PC-3 (cell line): ENCODE measurements around the gene VSTM2B. TPM values are rescaled to one million over a fixed set of nuclear protein-coding genes. Genes with fewer than 3 reads are reported as not detected.

Source experiments
- ATAC-seq: fragments of 200-7000 bp; cut with Tn5 transposase; 2 replicates; pipeline ENCODE4 v1.9.1; 2020; ENCODE audit warnings: mild to moderate bottlenecking, moderate library complexity
- BruUV-seq: library from RNA; stranded (reverse); fragments of 400-500 nt; replicated peaks from 2 replicates; lab custom pipeline; 2021; lab: Mats Ljungman, UMichigan
- CTCF ChIA-PET: fragments of 300-600 bp; sonication (Branson Sonifier 250); formaldehyde crosslinking; loops from one replicate; lab custom pipeline; 2022; ENCODE audit warnings: antibody characterized with exemption; lab: Charles Lee
- POLR2A ChIA-PET: fragments of 300-600 bp; sonication (Branson Sonifier 250); formaldehyde crosslinking; loops from one replicate; lab custom pipeline; 2022; ENCODE audit warnings: antibody characterized with exemption; ENCODE audit not compliant: unreplicated experiment; lab: Charles Lee
- DNase-seq: peaks from one replicate; pipeline ENCODE4 v3.0.0-alpha.2; 2015
- H2AFZ ChIP-seq: fragments of 300-600 bp; sonication (generic); 2 replicates; pipeline ENCODE4 v1.6.0; 2016; ENCODE audit warnings: antibody characterized with exemption, low read length
- H3F3A ChIP-seq: fragments of 300-600 bp; sonication (generic); one replicate; pipeline ENCODE4 v1.6.0; 2017; ENCODE audit warnings: antibody characterized with exemption, low read length, control low read depth, mild to moderate bottlenecking; ENCODE audit not compliant: unreplicated experiment
- H3K27ac ChIP-seq: fragments of 300-600 bp; sonication (generic); 2 replicates; pipeline ENCODE4 v1.5.1; 2016; ENCODE audit warnings: mild to moderate bottlenecking, low read length
- H3K27me3 ChIP-seq: fragments of 300-600 bp; sonication (generic); 2 replicates; pipeline ENCODE4 v1.6.1; 2016; ENCODE audit warnings: low read length, mixed read lengths
- H3K36me3 ChIP-seq: fragments of 300-600 bp; sonication (generic); 2 replicates; pipeline ENCODE4 v1.6.1; 2016; ENCODE audit warnings: low read depth, mixed run types, low read length, mixed read lengths
- H3K4me1 ChIP-seq: fragments of 300-600 bp; sonication (generic); 2 replicates; pipeline ENCODE4 v1.5.1; 2016; ENCODE audit warnings: low read length; ENCODE audit not compliant: insufficient read depth
- H3K4me2 ChIP-seq: fragments of 300-600 bp; sonication (generic); 2 replicates; pipeline ENCODE4 v1.6.0; 2016; ENCODE audit warnings: low read length
- H3K4me3 ChIP-seq: fragments of 300-600 bp; sonication (generic); 2 replicates; pipeline ENCODE4 v1.5.1; 2016; ENCODE audit warnings: mild to moderate bottlenecking, low read length, mixed read lengths
- H3K79me2 ChIP-seq: fragments of 300-600 bp; sonication (generic); 2 replicates; pipeline ENCODE4 v1.6.1; 2017; ENCODE audit warnings: low read length, mixed read lengths
- H3K9ac ChIP-seq: fragments of 300-600 bp; sonication (generic); 2 replicates; pipeline ENCODE4 v1.6.0; 2016; ENCODE audit warnings: mild to moderate bottlenecking, low read length
- H3K9me2 ChIP-seq: fragments of 300-600 bp; sonication (generic); replicated peaks from 2 replicates; pipeline ENCODE4 v1.6.1; 2016; ENCODE audit warnings: mixed run types, low read length, mixed read lengths
- H3K9me3 ChIP-seq: fragments of 300-600 bp; sonication (generic); 2 replicates; pipeline ENCODE4 v1.6.1; 2016; ENCODE audit warnings: low read length, mixed read lengths
- H4K20me1 ChIP-seq: fragments of 300-600 bp; sonication (generic); 2 replicates; pipeline ENCODE4 v1.6.1; 2016; ENCODE audit warnings: low read length, mixed read lengths
- CTCF ChIP-seq: fragments of 300-600 bp; sonication (generic); conservative IDR thresholded peaks from 2 replicates; pipeline ENCODE4 v1.5.1; 2017; ENCODE audit warnings: antibody characterized with exemption, low read depth, mild to moderate bottlenecking, low read length
- EZH2 ChIP-seq: fragments of 300-600 bp; sonication (generic); IDR thresholded peaks from one replicate; pipeline ENCODE4 v1.6.1; 2017; ENCODE audit warnings: antibody characterized with exemption, mild to moderate bottlenecking, low read length; ENCODE audit not compliant: unreplicated experiment
- EZH2phosphoT487 ChIP-seq: fragments of 300-600 bp; sonication (generic); IDR thresholded peaks from 2 replicates; pipeline ENCODE4 v1.6.1; 2018; ENCODE audit warnings: mild to moderate bottlenecking, antibody characterized with exemption, low read length, borderline replicate concordance
- intact Hi-C: fragments of 100-400 bp; cut with micrococcal nuclease; formaldehyde crosslinking; loops from 2 replicates; pipeline ENCODE4 v1.9.0; 2023
- total RNA-seq: library from RNA; depleted of rRNA; stranded (reverse); fragments of >200 nt; gene quantifications from 2 replicates; pipeline ENCODE4 v1.2.3, GENCODE V29; 2014

VSTM2B gene
- total RNA-seq, 1 experiment from 2014 or later, result not detected

- no peak overlapping the region for H3K4me3 ChIP-seq
- DNase-seq (no peak), ATAC-seq (no peak)
- H4K20me1 ChIP-seq, result no peaks in the 10 kb centered on the region
- no peak overlapping the region for H3K27ac ChIP-seq
- TF ChIP-seq CTCF, result no peak
- TF ChIP-seq EZH2phosphoT487, result no peak
- TF ChIP-seq EZH2, result no peak
- CTCF ChIA-PET, result no interaction called here
- H3K9me3 ChIP-seq, result no peaks in the 10 kb centered on the region
- no TSS peak for BruUV-seq
- no peaks in the 10 kb centered on the region for H3F3A ChIP-seq
- intact Hi-C loops, result no loop called here
- no peaks in the 10 kb centered on the region for H3K9me2 ChIP-seq
- no peaks in the 10 kb centered on the region for H3K79me2 ChIP-seq
- no peak overlapping the region for H3K4me2 ChIP-seq
- H3K36me3 ChIP-seq, result no peaks in the 10 kb centered on the region
- no peak overlapping the region for H3K9ac ChIP-seq
- H2AFZ ChIP-seq, result no peak overlapping the region
- POLR2A ChIA-PET, result no interaction called here
- peaks cover 5% of the 10 kb centered on the region; the same call in 1 of the 2 replicates for H3K27me3 ChIP-seq
- H3K4me1 ChIP-seq, result no peaks in the 10 kb centered on the region
Measured at GRCh38 chr19:29535214-29535831, 9.5 kb downstream of the VSTM2B start.

GRCh38 chr19:29535984-29536508, 10.3 kb downstream of the VSTM2B start:
- peaks cover 5% of the 10 kb centered on the region; the same call in 1 of the 2 replicates for H3K27me3 ChIP-seq
- ChIA-PET CTCF (no interaction called here), POLR2A (no interaction called here)
- no peak for TF ChIP-seq EZH2phosphoT487
- TF ChIP-seq CTCF, result no peak
- no peak for TF ChIP-seq EZH2
- H2AFZ ChIP-seq, result no peak overlapping the region
- H3K79me2 ChIP-seq, result no peaks in the 10 kb centered on the region
- H3K36me3 ChIP-seq, result no peaks in the 10 kb centered on the region
- H3K4me2 ChIP-seq, result no peak overlapping the region
- no peak for DNase-seq
- intact Hi-C loops, result no loop called here
- H4K20me1 ChIP-seq, result no peaks in the 10 kb centered on the region
- no TSS peak for BruUV-seq
- no peaks in the 10 kb centered on the region for H3K9me2 ChIP-seq
- ATAC-seq, result no peak
- H3K4me3 ChIP-seq, result no peak overlapping the region
- no peaks in the 10 kb centered on the region for H3F3A ChIP-seq
- no peaks in the 10 kb centered on the region for H3K9me3 ChIP-seq
- no peak overlapping the region for H3K27ac ChIP-seq
- H3K9ac ChIP-seq, result no peak overlapping the region
- H3K4me1 ChIP-seq, result no peaks in the 10 kb centered on the region

GRCh38 chr19:29537181-29537580, 11.4 kb downstream of the VSTM2B start:
- H3K27ac ChIP-seq, result no peak overlapping the region
- H3K4me3 ChIP-seq, result no peak overlapping the region
- BruUV-seq, result no TSS peak
- H2AFZ ChIP-seq, result no peak overlapping the region
- H3K9me3 ChIP-seq, result no peaks in the 10 kb centered on the region
- DNase-seq, result no peak
- H3F3A ChIP-seq, result no peaks in the 10 kb centered on the region
- CTCF ChIA-PET, result no interaction called here
- intact Hi-C loops, result no loop called here
- no peaks in the 10 kb centered on the region for H3K4me1 ChIP-seq
- no peak overlapping the region for H3K9ac ChIP-seq
- H3K79me2 ChIP-seq, result no peaks in the 10 kb centered on the region
- POLR2A ChIA-PET, result no interaction called here
- no peak for ATAC-seq
- H3K9me2 ChIP-seq, result no peaks in the 10 kb centered on the region
- no peaks in the 10 kb centered on the region for H4K20me1 ChIP-seq
- no peaks in the 10 kb centered on the region for H3K36me3 ChIP-seq
- H3K4me2 ChIP-seq, result no peak overlapping the region
- peaks cover 5% of the 10 kb centered on the region; the same call in 1 of the 2 replicates for H3K27me3 ChIP-seq
- TF ChIP-seq EZH2phosphoT487 (no peak), EZH2 (no peak), CTCF (no peak)
